ENCODE results near the gene MARCHF10.

MARCHF10 gene

DNA sequence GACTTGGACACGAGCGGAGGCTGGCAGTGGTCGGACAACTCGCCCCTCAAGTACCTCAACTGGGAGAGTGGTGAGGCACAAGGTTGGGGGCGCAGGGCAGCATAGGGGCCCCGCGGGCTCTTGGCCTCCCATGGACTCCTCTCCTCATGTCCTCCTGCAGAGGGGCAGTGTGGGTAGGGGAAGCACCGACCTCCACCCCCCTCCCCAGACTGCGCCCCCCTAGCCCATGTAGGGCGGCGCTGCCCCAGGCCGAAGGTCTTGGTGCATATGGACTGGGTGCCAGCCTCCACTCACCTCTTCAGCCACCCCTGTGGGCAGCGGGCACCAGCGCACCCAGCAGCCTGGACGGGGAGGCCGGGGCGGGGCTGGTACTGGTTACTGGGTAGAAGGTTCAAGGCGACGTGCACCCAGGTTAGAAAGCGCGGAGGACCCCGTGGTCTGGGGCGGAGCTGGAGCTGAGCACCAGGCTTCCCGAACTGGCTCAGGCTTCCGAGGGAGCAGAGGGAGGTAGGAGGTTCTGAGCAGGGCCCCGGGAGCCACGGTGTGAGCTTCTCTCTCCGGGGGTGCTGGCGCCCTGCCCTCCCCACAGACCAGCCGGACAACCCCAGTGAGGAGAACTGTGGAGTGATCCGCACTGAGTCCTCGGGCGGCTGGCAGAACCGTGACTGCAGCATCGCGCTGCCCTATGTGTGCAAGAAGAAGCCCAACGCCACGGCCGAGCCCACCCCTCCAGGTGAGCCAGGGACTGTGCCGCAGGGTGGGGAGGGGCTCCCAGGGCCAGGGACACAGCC lies 141.1 kb downstream of the MARCHF10 start:
- FAIRE-seq (no peak), DNase-seq (ENCODE audit: insufficient read length, low spot score) (no peak)
- no peak for TF ChIP-seq TAF1 (IDR thresholded peaks at IDR 0.05; ENCODE audit: low read depth, low read length)
- TF ChIP-seq POLR2AphosphoS5 (IDR thresholded peaks at IDR 0.05; ENCODE audit: low read depth, low read length): no peak
- no peak for TF ChIP-seq POLR2A (IDR thresholded peaks at IDR 0.05; ENCODE audit: low read depth, low read length)
- no peak for TF ChIP-seq PAX5 (IDR thresholded peaks at IDR 0.05; ENCODE audit: insufficient read depth, low read length, severe bottlenecking)
- TF ChIP-seq SPI1 (IDR thresholded peaks at IDR 0.05; ENCODE audit: low read depth, low read length): no peak
- no peak for TF ChIP-seq POU2F2 (IDR thresholded peaks at IDR 0.05; ENCODE audit: low read depth, low read length)

DNA sequence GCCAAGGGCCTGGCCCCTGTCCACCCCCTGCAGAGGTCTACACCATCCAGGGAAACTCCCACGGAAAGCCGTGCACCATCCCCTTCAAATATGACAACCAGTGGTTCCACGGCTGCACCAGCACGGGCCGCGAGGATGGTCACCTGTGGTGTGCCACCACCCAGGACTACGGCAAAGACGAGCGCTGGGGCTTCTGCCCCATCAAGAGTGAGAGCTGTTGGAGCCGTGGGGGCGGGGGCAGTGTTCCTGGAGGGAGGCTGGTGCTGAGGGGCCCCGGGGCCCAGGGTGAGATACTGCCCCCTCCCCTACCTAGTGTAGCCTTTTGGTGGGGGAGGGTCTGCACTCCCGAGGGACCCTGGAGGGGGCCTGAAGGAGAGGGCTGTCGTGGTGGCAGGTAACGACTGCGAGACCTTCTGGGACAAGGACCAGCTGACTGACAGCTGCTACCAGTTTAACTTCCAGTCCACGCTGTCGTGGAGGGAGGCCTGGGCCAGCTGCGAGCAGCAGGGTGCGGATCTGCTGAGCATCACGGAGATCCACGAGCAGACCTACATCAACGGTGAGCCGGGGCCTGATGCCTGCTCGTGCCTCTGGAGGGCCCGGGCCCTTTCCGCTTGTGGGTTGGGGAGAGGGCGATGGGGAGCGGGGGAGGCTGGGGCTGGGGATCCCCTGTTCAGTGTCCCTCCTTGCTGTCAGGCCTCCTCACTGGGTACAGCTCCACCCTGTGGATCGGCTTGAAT lies 141.9 kb downstream of the MARCHF10 start:
- TF ChIP-seq POU2F2 (IDR thresholded peaks at IDR 0.05; ENCODE audit: low read depth, low read length) (no peak), TAF1 (IDR thresholded peaks at IDR 0.05; ENCODE audit: low read depth, low read length) (no peak), POLR2AphosphoS5 (IDR thresholded peaks at IDR 0.05; ENCODE audit: low read depth, low read length) (no peak), PAX5 (IDR thresholded peaks at IDR 0.05; ENCODE audit: insufficient read depth, low read length, severe bottlenecking) (no peak), POLR2A (IDR thresholded peaks at IDR 0.05; ENCODE audit: low read depth, low read length) (no peak), SPI1 (IDR thresholded peaks at IDR 0.05; ENCODE audit: low read depth, low read length) (no peak)
- FAIRE-seq: no peak

DNA sequence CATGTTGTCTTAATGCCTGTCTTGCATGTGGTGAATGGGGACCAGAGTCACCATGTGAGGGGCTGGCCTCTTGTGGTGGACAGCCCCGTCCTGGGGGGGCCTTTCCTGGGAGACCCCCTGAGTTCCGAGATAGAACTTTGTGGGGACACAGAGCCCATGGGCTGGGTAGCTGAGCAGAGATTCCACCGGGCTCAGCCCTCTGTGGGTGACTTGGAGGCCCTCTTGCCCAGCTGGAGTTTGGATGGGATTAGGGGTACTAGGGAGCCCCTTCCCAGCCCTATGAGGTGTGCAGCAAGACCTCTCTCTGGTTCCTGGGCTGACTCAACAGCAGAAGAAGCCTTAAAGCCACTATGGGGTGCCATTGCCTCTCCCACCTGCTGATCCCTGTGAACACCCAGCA lies 142.5 kb downstream of the MARCHF10 start:
- DNase-seq (ENCODE audit: insufficient read length, low spot score) (no peak), FAIRE-seq (no peak)
- TF ChIP-seq POU2F2 (IDR thresholded peaks at IDR 0.05; ENCODE audit: low read depth, low read length): no peak
- no peak for TF ChIP-seq POLR2A (IDR thresholded peaks at IDR 0.05; ENCODE audit: low read depth, low read length)
- TF ChIP-seq TAF1 (IDR thresholded peaks at IDR 0.05; ENCODE audit: low read depth, low read length): no peak
- no peak for TF ChIP-seq SPI1 (IDR thresholded peaks at IDR 0.05; ENCODE audit: low read depth, low read length)
- TF ChIP-seq POLR2AphosphoS5 (IDR thresholded peaks at IDR 0.05; ENCODE audit: low read depth, low read length): no peak
- no peak for TF ChIP-seq PAX5 (IDR thresholded peaks at IDR 0.05; ENCODE audit: insufficient read depth, low read length, severe bottlenecking)

More for the DNA sequence above, 141.9 kb downstream of the MARCHF10 start:
- DNase-seq (ENCODE audit: insufficient read length, low spot score): no peak

DNA sequence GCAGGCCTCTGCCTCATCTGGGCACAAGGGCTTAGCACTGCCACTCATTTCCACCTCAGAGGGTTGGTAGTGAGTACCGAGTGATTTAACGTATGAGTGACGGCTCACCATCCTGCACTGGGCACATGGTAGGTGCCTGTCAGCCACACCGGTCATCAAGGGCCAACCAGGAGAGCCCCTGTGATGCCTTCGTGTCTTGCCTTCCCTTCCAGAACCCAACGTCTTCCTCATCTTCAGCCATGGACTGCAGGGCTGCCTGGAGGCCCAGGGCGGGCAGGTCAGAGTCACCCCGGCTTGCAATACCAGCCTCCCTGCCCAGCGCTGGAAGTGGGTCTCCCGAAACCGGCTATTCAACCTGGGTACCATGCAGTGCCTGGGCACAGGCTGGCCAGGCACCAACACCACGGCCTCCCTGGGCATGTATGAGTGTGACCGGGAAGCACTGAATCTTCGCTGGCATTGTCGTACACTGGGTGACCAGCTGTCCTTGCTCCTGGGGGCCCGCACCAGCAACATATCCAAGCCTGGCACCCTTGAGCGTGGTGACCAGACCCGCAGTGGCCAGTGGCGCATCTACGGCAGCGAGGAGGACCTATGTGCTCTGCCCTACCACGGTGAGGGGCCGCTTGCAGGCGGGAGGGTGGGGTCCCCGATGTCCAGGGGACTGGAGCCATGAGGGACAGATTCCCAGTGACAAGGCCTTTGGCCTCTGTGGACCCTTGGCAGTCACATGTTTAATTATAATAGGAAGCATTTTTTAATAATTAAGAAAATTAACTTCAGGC lies 143.6 kb downstream of the MARCHF10 start:
- DNase-seq (ENCODE audit: insufficient read length, low spot score) (no peak), FAIRE-seq (no peak)
- TF ChIP-seq TAF1 (IDR thresholded peaks at IDR 0.05; ENCODE audit: low read depth, low read length) (no peak), POU2F2 (IDR thresholded peaks at IDR 0.05; ENCODE audit: low read depth, low read length) (no peak), PAX5 (IDR thresholded peaks at IDR 0.05; ENCODE audit: insufficient read depth, low read length, severe bottlenecking) (no peak), POLR2AphosphoS5 (IDR thresholded peaks at IDR 0.05; ENCODE audit: low read depth, low read length) (no peak), POLR2A (IDR thresholded peaks at IDR 0.05; ENCODE audit: low read depth, low read length) (no peak), SPI1 (IDR thresholded peaks at IDR 0.05; ENCODE audit: low read depth, low read length) (no peak)

DNA sequence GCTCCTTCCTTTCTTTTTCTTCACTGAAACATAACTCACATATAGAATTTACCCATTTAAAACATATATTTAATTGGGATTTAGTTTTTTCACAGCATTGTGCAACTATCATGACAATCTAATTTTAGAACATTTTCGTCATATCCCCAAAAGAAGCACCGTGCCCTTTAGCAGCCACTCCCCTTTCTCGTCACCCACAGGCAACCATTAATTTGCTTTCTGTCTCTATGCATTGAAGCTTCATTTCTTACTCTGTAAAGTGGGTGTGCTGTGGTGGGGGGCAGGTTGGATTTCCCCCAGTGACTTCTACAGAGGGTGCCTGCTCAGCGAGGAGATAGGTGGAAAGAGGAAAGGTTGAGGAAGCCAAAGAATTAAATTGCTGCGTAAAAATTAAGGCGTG lies 144.8 kb downstream of the MARCHF10 start:
- DNase-seq (ENCODE audit: insufficient read length, low spot score) (no peak), FAIRE-seq (no peak)
- TF ChIP-seq POLR2AphosphoS5 (IDR thresholded peaks at IDR 0.05; ENCODE audit: low read depth, low read length) (no peak), PAX5 (IDR thresholded peaks at IDR 0.05; ENCODE audit: insufficient read depth, low read length, severe bottlenecking) (no peak), POU2F2 (IDR thresholded peaks at IDR 0.05; ENCODE audit: low read depth, low read length) (no peak), POLR2A (IDR thresholded peaks at IDR 0.05; ENCODE audit: low read depth, low read length) (no peak), TAF1 (IDR thresholded peaks at IDR 0.05; ENCODE audit: low read depth, low read length) (no peak), SPI1 (IDR thresholded peaks at IDR 0.05; ENCODE audit: low read depth, low read length) (no peak)

DNA sequence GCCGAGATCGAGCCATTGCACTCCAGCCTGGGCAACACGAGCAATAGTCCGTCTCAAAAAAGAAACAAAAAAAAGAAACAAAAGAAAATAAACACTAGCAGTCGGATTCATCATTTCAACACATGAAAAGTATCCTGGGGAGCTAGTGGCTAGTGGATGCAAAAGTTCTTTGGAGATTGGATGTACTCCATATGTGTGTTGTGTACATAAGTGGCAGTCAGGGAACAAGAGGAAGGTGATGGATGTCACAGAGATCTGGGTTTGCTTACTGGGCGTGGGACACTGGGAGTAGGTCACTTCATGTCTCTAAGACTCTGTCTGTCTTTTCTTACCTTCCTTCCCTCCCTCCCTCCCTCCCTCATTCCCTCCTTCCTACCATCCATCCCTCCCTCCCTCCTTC lies 145.3 kb downstream of the MARCHF10 start:
- FAIRE-seq (no peak), DNase-seq (ENCODE audit: insufficient read length, low spot score) (no peak)
- TF ChIP-seq POU2F2 (IDR thresholded peaks at IDR 0.05; ENCODE audit: low read depth, low read length): no peak
- TF ChIP-seq TAF1 (IDR thresholded peaks at IDR 0.05; ENCODE audit: low read depth, low read length): no peak
- TF ChIP-seq SPI1 (IDR thresholded peaks at IDR 0.05; ENCODE audit: low read depth, low read length): no peak
- TF ChIP-seq PAX5 (IDR thresholded peaks at IDR 0.05; ENCODE audit: insufficient read depth, low read length, severe bottlenecking): no peak
- no peak for TF ChIP-seq POLR2A (IDR thresholded peaks at IDR 0.05; ENCODE audit: low read depth, low read length)

DNA sequence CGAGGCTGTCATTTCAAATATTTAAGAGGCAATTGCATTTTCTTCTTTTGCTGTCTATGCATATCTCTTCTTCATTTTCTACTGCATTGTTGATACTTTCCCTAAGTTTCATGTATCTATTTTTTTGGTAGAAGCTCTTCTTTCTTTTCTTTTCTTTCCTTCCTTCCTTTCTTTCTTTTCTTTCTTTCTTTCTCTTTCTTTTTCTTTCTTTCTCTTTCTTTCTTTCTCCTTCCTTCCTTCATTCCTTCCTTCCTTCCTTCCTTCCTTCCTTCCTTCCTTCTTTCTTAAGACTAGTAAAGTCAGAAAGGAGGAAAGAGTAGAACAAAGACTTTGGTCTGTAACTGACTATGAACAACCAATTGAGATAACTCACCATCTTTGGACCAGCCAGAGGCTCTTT lies 146.8 kb downstream of the MARCHF10 start:
- FAIRE-seq: no peak
- DNase-seq (ENCODE audit: insufficient read length, low spot score): no peak
- TF ChIP-seq SPI1 (IDR thresholded peaks at IDR 0.05; ENCODE audit: low read depth, low read length) (no peak), POLR2AphosphoS5 (IDR thresholded peaks at IDR 0.05; ENCODE audit: low read depth, low read length) (no peak), POLR2A (IDR thresholded peaks at IDR 0.05; ENCODE audit: low read depth, low read length) (no peak), TAF1 (IDR thresholded peaks at IDR 0.05; ENCODE audit: low read depth, low read length) (no peak), POU2F2 (IDR thresholded peaks at IDR 0.05; ENCODE audit: low read depth, low read length) (no peak), PAX5 (IDR thresholded peaks at IDR 0.05; ENCODE audit: insufficient read depth, low read length, severe bottlenecking) (no peak)

DNA sequence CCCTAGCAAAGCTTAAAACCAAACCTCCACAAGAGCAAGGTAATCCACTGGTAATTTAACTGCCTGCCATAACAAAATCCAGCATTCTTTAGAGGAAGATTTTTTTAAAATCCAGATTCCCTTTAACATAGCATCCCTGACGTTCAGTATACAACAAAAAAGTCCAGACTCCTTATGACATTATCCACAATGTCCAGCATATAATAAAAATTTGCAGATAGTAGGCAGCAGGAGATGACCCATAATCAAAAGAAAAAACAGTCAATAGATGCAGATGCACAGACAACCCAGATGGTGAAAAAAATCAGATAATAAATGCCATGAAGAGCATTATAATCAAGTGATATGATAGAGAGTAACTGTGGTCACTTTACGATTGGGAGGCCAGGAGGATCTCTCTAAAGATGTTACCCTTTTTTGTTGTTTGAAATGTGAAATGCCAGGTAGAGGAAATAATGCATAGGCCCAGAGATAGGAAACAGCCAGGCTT lies 147.4 kb downstream of the MARCHF10 start:
- DNase-seq (ENCODE audit: insufficient read length, low spot score) (no peak), FAIRE-seq (no peak)
- TF ChIP-seq SPI1 (IDR thresholded peaks at IDR 0.05; ENCODE audit: low read depth, low read length) (no peak), TAF1 (IDR thresholded peaks at IDR 0.05; ENCODE audit: low read depth, low read length) (no peak), POLR2A (IDR thresholded peaks at IDR 0.05; ENCODE audit: low read depth, low read length) (no peak), PAX5 (IDR thresholded peaks at IDR 0.05; ENCODE audit: insufficient read depth, low read length, severe bottlenecking) (no peak), POU2F2 (IDR thresholded peaks at IDR 0.05; ENCODE audit: low read depth, low read length) (no peak), POLR2AphosphoS5 (IDR thresholded peaks at IDR 0.05; ENCODE audit: low read depth, low read length) (no peak)

All from GM12891 (cell line).